Tibial nerve (tissue), 4 donors: ENCODE data around the gene TACSTD2.

Source experiments
- EP300 ChIP-seq, 2 donors: sonication (generic); formaldehyde crosslinking; IDR thresholded peaks; one replicate each; pipeline ENCODE4 v1.6.1; 2017; ENCODE audit warnings: antibody characterized with exemption in 2 of 2, mild to moderate bottlenecking in 1 of 2
- POLR2A ChIP-seq, 2 donors: fragments of 450-650 bp; IDR thresholded peaks; one replicate each; pipeline ENCODE4 v1.6.1; 2017; ENCODE audit warnings: antibody characterized with exemption in 2 of 2, mild to moderate bottlenecking in 2 of 2, moderate library complexity in 2 of 2
- TF ChIP-seq, protein P1 (sequence below), 5 experiments: fragments of 200-600 bp in 3 of 5; fragments of 450-650 bp in 2 of 5; sonication (generic) in 3 of 5; IDR thresholded peaks; one replicate each; pipeline ENCODE4 v1.5.1; 2016 to 2019; ENCODE audit warnings: antibody characterized with exemption in 5 of 5, mild to moderate bottlenecking in 3 of 5, moderate library complexity in 2 of 5

DNA sequence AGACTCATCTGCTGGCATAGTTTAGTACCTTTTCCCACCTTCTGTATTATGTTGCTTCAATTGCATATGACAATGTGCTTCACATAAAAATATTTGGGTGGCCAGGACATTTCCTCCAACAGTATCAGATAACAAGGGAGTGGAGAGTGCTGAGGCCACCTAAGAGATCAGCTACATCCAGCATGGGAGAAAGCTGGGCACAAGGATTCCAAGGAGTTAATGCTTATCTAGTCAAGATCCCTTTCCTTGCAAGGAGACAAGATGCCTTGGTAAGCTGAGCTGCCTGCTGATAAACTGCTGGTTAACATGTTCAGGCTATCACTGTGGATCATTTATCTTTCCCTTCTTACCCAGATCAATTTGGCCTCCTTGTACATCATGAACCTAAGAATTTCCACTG, 5.4 kb downstream of the TACSTD2 start:
- no peak for TF ChIP-seq EP300 (IDR thresholded peaks at IDR 0.05)
- TF ChIP-seq POLR2A (IDR thresholded peaks at IDR 0.05): no peak
- TF ChIP-seq, protein P1, sequence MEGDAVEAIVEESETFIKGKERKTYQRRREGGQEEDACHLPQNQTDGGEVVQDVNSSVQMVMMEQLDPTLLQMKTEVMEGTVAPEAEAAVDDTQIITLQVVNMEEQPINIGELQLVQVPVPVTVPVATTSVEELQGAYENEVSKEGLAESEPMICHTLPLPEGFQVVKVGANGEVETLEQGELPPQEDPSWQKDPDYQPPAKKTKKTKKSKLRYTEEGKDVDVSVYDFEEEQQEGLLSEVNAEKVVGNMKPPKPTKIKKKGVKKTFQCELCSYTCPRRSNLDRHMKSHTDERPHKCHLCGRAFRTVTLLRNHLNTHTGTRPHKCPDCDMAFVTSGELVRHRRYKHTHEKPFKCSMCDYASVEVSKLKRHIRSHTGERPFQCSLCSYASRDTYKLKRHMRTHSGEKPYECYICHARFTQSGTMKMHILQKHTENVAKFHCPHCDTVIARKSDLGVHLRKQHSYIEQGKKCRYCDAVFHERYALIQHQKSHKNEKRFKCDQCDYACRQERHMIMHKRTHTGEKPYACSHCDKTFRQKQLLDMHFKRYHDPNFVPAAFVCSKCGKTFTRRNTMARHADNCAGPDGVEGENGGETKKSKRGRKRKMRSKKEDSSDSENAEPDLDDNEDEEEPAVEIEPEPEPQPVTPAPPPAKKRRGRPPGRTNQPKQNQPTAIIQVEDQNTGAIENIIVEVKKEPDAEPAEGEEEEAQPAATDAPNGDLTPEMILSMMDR (IDR thresholded peaks at IDR 0.05): no peak
